Measurements from ENCODE around the gene MRPS6.

MRPS6 gene

GRCh38 chr21:34132926-34133325 is 59.5 kb downstream of the MRPS6 start:
- DNase-seq (ENCODE audit: low spot score): no peak

DNA sequence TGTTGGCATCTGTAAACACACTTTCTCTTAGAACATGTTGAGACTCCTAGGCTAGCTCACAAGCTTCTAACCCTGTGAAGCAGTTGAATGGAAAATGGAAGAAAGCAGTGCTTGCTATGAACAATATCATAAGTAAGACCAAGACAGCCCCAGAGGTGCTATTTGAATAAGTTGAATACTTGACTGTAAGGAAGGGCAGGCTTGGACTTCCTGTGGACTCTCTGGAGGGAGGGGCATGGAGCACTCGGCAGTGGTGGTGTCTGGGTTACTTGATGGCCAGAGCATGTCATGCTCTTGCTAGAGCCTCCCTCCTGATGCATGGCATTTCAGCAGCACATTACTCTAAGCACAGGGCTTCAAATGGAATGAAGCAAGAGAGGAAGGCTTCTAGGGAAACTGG is 60.0 kb downstream of the MRPS6 start:
- DNase-seq (ENCODE audit: low spot score): no peak

- no peak for DNase-seq (ENCODE audit: low spot score)
These were observed 60.4 kb downstream of the MRPS6 start for GRCh38 chr21:34133802-34134201.

GRCh38 chr21:34135330-34135729 is 62.0 kb downstream of the MRPS6 start:
- no peak for DNase-seq (ENCODE audit: low spot score)

DNA sequence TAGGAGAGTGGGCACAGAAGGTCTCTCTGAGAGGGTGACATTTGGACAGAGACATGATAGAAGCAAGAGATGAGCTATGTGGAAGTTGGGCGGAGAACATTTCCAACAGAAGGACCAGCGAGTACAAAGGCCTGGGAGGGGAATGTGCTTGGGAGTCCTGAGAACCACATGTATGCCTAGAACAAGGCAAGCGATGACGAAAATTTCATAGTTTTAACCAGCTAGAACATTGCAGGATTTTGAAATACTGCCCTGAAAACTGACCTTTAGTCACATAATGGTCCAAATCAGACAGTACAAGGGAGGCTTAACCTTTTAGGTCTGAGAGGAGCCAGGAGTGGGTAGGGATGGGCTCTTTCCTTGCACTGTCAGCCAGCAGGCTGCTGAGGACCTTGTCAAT is 68.0 kb downstream of the MRPS6 start:
- no peak for DNase-seq (ENCODE audit: low spot score)

DNA sequence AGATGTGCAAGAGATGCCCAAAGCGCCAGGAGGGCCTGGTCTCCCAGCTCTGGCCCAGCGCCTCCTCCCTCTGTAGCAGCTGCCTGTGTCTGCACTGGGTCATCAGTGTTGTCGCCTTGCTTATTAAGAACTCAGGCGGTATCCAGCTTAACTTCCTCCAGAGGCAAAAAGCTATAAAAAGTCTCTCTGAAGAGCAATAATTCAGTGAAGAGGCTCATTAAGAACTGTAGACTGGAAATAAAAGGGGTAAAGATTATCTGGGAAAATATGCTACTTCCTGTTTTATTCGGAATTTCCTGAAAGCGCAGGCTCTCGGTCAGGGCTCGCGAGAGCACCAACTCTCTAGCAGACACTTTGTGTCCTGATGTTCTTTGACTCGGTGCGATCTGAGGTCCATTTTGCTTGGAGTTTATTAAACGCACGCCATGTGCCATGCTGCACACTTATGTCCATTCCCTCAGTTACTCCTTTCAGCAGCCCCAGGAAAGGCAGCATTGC is 70.4 kb downstream of the MRPS6 start:
- DNase-seq (ENCODE audit: low spot score): no peak

GRCh38 chr21:34144224-34144623 is 70.8 kb downstream of the MRPS6 start:
- DNase-seq (ENCODE audit: low spot score): no peak

DNA sequence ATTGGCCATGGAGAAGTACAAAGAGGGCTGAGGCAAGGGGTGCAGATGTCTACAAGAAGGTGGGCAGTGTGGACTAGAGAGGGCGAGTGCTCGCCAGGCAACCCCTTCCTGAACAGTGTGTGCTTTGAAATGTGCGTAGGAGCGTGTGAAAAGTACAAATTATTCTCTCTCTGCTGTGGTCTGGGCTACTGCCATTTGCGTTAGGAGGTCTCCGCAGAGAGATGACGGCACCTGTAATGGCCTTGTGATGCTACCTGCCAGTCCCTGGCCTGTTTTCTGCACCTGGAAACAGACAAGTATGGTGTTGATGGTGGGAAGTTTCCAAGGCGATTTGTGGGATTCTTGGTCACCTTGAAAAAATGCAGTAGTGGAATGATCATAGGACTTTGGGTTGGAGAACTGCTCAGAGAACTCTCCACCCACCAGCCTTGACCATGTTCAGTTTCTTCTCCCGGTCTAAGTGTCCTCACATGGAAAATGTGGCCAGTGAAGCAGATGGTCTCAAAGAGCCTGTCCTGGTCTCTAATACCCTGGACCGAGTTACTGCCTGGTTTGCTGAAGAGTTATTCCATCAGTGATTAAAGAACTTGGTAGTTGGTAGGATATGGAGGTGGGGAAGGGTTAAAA is 74.5 kb downstream of the MRPS6 start:
- DNase-seq (ENCODE audit: low spot score): no peak

GRCh38 chr21:34148419-34148804 is 75.0 kb downstream of the MRPS6 start:
- DNase-seq (ENCODE audit: low spot score): no peak

GRCh38 chr21:34148826-34149558 is 75.6 kb downstream of the MRPS6 start:
- no peak for DNase-seq (ENCODE audit: low spot score)

GRCh38 chr21:34152500-34152899 is 79.1 kb downstream of the MRPS6 start:
- DNase-seq (ENCODE audit: low spot score): no peak

- no peak for DNase-seq (ENCODE audit: low spot score)
These were observed 81.5 kb downstream of the MRPS6 start for GRCh38 chr21:34154878-34155277.

- no peak for DNase-seq (ENCODE audit: low spot score)
These were observed 83.6 kb downstream of the MRPS6 start for GRCh38 chr21:34156957-34157356.

DNA sequence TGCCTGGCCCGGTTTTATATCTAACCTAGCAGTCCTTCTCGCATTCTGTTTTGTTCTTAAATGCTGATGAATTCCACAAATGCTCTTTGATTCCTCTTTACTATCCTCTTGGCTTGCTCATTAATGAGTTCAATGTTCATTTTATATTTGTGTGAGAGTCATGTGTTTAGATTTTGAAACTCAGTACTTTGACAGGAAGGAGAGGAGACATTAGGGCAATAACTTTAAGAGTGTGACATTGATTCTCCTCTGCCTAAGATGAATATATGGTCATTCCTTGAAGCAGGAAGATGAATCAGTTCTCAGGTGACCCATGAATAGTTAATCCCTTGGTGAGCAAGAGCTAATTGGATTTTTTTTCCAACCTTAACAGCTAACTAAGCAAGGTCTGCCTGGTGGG is 84.1 kb downstream of the MRPS6 start:
- DNase-seq (ENCODE audit: low spot score): no peak

- DNase-seq (ENCODE audit: low spot score): no peak
These were observed 85.8 kb downstream of the MRPS6 start for GRCh38 chr21:34158866-34159835.

DNA sequence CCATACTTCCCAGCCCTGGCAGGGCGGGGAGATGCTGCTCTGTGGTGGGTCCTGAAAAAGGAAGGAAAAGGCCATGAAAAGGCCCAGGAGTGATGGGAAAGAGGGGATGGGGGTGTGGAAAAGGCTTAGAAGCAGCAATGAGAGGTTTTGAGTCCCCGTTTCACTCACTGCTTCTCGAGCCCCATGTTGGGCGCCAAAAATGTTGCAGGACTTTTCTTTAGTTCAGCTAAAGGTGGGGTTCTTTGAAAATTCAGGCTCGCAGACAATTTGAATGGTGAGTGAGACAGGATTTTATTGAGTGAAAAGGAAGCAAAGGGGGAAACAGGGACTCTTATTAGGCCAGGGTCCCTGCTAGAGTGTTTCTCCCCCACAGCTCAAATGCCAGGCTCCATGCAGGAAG is 93.1 kb downstream of the MRPS6 start:
- DNase-seq (ENCODE audit: low spot score): no peak

DNA sequence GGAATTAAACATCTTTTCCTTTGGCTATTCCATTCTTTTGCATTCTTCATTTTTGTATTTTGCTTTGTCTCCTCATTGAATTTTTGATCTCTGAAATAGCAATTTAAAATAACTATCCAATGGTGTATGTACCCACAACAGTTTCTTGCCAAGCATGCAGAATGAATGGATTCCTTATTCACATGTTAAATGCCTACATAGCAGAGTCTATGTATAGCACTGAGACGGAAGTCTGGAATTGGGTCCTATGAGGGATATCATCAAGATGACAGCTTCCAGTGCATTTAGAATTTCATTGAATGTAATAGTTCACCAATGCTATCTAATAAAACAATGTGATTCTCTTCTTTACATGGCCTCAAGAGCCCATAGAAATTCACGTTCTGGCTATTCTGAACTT is 97.5 kb downstream of the MRPS6 start:
- no peak for DNase-seq (ENCODE audit: low spot score)

GRCh38 chr21:34174470-34174869 is 101.1 kb downstream of the MRPS6 start:
- no peak for DNase-seq (ENCODE audit: low spot score)

DNA sequence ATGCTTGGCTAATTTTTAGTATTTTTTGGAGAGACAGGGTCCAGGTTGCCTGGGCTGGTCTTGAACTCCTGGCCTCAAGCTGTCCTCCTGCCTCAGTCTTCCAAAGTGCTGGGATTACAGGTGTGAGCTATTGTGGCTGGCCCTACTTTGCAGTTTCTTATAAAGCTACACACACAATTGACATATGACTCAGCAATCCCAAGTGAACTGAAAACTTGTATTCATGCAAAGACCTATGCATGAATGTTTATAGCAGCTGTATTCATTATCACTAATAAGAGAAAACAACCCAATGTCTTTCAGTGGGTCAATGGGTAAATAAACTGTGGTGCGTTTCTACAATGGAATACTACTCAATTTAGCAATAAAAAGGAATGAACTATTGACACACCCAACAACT is 103.1 kb downstream of the MRPS6 start:
- DNase-seq (ENCODE audit: low spot score): no peak

GRCh38 chr21:34177919-34178567 is 104.7 kb downstream of the MRPS6 start:
- DNase-seq (ENCODE audit: low spot score): no peak

GRCh38 chr21:34179204-34179935 is 106.0 kb downstream of the MRPS6 start:
- DNase-seq (ENCODE audit: low spot score): no peak
